ENCODE results near the gene NKX2-2.

The NKX2-2 gene

DNA sequence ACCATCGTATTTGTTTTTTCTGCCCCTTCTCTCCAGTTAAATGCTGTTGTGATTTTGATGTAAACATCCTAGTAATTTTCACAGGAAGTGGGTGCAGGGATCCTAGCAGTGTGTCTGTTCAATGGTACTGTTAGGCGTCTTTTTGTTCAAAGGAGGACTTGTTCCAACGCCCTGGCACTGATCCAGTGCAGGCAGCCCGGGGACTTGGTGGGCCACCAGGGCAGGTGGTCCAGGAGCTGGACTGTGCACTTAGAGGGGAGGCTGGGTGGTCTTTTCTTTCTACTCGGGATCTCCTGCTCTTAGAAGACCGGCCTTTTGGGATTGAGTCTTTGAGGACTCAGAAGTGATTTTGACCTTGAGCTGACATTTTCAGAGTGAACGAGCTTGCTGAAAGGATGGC lies 41.1 kb upstream of the NKX2-2 start:
- no peak overlapping the region for H3K4me3 ChIP-seq (ENCODE audit: low read depth, low read length)
- TF ChIP-seq, protein P1, sequence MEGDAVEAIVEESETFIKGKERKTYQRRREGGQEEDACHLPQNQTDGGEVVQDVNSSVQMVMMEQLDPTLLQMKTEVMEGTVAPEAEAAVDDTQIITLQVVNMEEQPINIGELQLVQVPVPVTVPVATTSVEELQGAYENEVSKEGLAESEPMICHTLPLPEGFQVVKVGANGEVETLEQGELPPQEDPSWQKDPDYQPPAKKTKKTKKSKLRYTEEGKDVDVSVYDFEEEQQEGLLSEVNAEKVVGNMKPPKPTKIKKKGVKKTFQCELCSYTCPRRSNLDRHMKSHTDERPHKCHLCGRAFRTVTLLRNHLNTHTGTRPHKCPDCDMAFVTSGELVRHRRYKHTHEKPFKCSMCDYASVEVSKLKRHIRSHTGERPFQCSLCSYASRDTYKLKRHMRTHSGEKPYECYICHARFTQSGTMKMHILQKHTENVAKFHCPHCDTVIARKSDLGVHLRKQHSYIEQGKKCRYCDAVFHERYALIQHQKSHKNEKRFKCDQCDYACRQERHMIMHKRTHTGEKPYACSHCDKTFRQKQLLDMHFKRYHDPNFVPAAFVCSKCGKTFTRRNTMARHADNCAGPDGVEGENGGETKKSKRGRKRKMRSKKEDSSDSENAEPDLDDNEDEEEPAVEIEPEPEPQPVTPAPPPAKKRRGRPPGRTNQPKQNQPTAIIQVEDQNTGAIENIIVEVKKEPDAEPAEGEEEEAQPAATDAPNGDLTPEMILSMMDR (IDR thresholded peaks at IDR 0.05; ENCODE audit: insufficient read depth, low read depth, low read length, missing control alignments), result no peak
- no peak for DNase-seq (ENCODE audit: low read depth)

DNA sequence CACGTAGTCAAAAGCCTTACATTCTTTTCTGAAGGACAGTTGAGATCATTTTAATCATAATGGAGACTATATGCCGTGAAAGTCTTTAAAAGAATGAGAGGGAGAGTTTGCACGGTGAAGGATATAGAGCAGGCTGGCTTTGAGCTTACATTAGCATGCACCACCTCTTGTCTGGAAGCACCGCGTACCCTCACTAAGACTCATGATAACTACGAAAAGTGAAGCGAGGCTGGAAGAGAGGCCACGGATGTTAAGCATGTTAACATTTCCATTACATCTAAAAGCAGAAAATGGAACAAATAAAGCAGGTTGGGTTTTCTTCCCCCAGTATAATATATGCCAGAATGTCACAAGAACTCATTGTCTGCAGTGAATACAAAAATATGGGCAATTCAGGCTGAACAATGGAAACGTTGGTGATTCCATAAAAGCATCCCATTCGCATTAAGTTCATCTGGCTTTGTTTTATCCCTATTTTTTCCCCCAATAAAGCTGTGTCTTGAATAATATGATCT lies 40.6 kb upstream of the NKX2-2 start:
- DNase-seq (ENCODE audit: low read depth), result no peak
- no peak overlapping the region for H3K4me3 ChIP-seq (ENCODE audit: low read depth, low read length)
- TF ChIP-seq, protein P1 (IDR thresholded peaks at IDR 0.05; ENCODE audit: insufficient read depth, low read depth, low read length, missing control alignments), result no peak

DNA sequence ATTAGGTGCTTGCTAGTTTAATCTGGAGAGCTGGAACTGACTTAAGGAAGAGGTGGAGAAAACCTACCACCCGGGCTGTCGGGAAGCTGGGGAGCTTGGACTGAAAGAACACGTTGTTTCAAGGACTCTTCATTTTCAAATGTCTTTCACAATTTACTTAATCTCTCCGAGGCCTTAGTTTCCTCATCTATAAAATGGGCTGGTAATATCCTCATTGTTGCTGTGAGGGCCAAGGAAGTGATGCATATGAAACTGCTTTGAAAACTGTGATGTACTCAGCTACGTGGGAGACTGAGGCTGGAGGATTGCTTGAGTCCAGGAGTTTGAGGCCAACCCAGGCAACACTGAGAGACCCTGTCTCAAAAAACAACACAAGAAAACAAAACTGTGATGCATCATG lies 36.7 kb upstream of the NKX2-2 start:
- no peak for DNase-seq (ENCODE audit: low read depth)
- H3K4me3 ChIP-seq (ENCODE audit: low read depth, low read length), result no peak overlapping the region
- TF ChIP-seq, protein P1 (IDR thresholded peaks at IDR 0.05; ENCODE audit: insufficient read depth, low read depth, low read length, missing control alignments), result no peak

DNA sequence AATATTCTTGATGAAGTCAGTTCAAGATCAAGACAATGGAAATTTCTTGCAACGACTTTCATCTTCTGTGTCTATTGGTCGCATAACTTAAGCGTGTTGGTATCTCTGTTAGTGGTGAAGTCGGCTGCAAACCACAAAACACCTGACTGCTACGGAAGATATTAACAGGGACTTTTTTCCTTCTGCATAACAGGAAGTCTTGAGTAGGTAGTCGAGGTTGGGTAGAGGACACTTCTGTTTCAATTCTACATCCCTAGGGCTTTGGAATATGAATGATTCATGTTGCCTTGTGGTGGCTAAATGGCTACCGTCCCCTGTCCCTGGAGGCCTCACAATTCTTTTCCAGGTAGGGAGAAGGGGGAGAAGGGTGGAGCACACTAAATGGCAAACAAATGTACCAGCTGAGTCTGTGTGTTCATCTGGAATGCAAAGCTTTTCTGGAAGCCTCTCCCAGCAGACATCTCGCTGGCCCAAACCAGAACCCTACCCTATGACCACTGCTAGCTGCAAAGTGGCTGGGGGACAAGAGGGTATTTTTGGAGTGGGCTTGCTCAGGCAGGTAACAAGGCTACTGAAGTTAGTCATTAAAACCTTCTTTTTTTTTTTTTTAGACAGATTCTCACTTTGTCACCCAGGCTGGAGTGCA lies 34.6 kb upstream of the NKX2-2 start:
- no peak overlapping the region for H3K4me3 ChIP-seq (ENCODE audit: low read depth, low read length)
- peak; percentile 69 for DNase-seq (ENCODE audit: low read depth)
- TF ChIP-seq, protein P1 (IDR thresholded peaks at IDR 0.05; ENCODE audit: insufficient read depth, low read depth, low read length, missing control alignments), result no peak

DNA sequence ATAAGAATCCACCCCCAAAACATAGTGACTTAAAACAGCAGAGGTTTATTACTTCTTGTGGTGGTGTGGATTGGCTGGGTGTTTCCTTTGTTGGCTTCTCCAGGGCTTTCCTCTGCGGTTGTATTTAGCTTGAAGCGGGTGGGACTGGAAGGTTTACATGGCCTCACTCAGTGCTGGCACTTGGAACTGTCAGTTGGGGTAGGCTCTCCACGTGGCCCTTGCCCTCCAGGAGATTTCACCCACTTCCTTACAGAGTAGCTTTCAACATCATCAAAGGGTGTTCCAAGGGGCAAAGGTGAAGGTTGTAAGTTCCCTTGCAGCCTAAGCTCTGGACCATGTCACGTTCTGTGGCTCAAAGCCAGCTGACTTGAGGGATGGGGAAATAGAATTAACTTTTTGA lies 32.5 kb upstream of the NKX2-2 start:
- H3K4me3 ChIP-seq (ENCODE audit: low read depth, low read length), result no peak overlapping the region
- DNase-seq (ENCODE audit: low read depth), result no peak
- TF ChIP-seq, protein P1 (IDR thresholded peaks at IDR 0.05; ENCODE audit: insufficient read depth, low read depth, low read length, missing control alignments), result no peak

DNA sequence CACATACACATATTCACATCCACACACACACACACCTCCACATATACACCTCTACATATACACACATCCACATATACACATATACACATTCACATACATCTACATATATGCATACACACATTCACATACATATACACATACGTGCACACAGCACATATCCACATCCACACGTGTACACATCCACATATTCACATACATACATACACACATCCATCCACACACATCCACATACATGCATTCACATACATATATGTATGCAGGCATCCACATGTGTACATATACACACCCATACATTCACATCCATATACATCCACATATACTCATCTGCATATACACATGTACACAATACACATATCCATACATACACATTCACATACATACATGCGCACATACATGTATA lies 25.6 kb upstream of the NKX2-2 start:
- no peak overlapping the region for H3K4me3 ChIP-seq (ENCODE audit: low read depth, low read length)
- no peak for DNase-seq (ENCODE audit: low read depth)
- TF ChIP-seq, protein P1 (IDR thresholded peaks at IDR 0.05; ENCODE audit: insufficient read depth, low read depth, low read length, missing control alignments), result no peak

DNA sequence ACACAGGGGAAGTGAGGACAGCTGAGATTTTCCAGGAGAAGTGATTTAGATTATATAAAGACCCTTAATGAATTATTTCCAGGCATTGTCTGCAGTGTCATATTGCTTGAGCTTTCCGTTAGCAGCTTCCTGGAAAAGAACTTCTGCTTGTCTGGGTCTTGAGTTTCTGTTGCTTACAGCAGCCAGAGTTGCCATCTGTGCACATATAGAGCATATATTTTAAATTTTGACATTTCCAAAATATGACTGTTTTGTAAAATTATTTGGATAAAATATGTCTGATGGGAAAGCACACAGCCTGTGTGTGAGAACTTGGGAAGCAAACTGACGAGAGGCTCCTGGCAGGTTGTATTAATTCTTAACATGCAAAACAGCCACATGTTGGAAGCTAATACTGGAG lies 21.0 kb upstream of the NKX2-2 start:
- no peak overlapping the region for H3K4me3 ChIP-seq (ENCODE audit: low read depth, low read length)
- no peak for DNase-seq (ENCODE audit: low read depth)
- TF ChIP-seq, protein P1 (IDR thresholded peaks at IDR 0.05; ENCODE audit: insufficient read depth, low read depth, low read length, missing control alignments), result no peak

Measured in GM12865 (cell line).